GM18858 (cell line): ENCODE measurements around the gene CCL8.

Experiments used
- ATAC-seq: cut with Tn5 transposase; IDR thresholded peaks from one replicate; pipeline ENCODE4 v1.9.1; 2021; ENCODE audit not compliant: unreplicated experiment

The CCL8 gene

DNA sequence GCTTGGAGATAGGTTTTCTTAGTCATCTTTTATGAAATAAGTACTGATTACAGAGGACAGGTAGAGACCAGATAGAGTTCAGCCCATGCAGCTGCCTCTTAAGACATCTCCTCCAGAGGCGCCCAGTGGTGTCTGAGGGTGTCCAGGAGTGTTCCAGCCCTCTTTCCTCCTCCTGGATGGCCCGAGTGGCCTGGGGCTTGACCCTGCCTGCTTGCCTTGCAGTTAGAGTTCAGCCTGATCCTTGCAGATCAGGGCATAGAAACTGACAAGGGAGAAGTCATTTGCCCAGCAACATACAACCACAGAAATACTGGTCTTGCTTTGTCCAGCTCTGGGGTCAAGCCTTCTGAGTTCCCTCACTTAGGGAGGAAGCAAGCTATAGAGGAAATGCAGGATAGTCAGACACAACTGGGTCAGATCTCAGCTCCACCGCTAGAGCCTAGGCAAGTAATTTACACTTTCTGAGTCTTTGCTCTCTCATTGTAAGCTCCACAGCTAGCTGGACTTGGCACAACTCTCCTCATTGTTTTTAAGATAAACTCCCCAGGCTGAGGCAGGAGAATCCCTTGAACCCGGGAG, 47.4 kb downstream of the CCL8 start:
- ATAC-seq, result no peak

DNA sequence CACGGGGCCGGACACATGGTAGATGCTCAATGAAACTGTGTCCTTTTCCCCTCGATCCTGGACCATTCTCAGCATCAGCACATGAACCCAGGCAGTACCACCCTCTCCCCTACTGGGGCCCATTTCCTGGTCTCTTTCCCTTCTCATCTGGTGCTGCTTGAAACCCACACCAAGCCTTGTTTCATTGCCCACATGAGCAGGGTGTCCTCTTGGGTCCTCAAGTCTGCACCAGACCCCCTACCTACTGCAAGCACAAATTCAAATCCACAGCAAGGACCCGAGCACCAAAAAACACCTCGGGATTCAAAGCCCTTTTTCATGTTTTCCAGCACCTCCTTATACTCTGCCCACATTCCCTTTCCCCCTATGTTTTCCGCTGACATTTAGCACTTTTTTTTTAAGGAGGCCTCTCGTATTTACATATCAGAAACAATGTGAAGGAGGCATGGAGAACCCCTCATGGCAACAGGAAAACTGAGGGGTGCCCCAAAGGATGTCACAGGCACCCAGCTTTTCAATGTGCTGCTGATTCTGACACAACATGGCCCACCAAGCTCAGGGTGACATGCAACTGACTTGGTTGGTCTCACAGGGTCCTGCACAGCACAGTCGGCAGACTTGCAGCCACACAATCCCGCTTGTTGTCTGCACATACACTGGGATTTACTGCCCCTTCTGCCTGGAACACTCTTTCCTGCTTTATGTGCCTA, 48.4 kb downstream of the CCL8 start:
- ATAC-seq, result no peak

DNA sequence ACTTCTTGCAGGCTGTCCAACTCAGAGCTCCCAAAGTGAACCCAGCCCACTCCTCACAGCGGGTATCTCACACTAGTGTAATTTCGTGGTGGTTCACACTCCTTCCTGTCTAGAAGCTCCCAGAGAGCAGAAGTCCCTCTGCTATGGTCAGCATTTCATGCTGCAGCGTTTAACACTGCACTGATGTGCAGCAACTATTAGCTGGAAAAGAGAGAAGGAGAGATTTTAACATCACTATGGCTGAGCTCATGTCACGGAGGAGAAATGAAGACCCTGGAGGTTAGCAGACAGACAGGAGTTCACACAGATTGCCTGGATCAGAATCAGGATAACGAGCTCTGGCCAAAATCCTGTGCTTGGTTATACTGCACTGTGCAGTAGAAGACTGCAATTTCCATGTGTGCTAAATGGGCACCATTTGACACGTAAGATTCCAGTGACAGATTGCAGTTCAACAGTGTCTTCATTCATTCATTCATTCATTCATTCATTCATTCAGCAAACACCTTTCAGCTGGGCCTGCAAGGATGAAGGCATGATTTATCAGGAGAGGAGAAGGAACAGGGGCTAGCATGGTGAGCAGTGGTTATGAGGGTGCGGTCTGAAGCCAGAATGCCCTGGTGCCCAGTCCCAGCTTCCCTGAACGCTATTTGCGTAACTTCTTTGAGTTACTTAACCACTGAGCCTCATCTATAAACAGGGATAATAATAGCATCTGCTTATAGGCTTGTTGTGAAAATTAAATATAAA, 49.1 kb downstream of the CCL8 start:
- no peak for ATAC-seq

DNA sequence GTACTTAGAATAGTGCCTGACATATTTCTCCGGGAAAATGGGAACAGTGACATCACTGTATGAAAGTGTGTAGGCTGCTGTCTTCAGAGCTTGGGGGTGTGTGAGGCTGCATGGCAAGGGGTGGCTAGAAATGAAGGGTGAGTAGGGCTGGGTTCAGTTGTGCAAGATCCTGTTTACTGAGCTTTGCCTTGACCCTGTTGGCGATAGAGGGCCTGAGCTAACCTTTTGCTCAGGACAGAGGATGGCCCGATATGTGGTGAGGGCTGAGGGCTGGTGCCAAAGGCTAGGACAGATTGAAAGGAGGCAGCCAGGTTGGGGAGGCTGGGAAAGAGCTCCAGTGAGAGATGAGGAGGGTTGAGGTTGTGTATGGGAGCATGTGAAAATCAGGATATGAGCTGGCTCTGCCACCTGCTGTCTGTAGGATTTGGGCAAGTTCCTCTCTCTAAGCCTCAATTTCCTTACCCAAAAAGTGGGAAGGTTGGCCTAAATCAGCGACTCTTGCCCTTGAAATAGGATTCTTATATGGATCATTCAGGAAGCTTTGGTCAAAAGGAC, 49.8 kb downstream of the CCL8 start:
- no peak for ATAC-seq

DNA sequence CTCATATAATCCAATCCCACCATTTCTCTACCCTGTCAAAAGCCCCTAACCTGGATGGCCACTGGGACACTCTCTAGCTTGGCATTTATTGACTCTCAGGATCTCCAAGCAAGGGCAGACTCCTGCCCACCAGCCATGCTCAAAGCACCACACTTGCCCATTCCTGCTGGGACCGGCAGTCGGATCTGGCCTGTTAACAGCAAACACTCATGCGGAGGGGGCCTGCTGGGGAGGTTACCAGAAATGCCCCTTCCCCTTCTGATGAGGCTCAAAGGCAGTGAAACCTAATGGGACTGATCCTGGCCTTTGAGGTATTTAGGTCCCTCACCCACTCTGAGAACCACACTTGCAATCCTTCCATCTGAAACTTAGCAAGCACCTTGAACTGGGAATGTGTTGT, 50.3 kb downstream of the CCL8 start:
- ATAC-seq, result no peak

DNA sequence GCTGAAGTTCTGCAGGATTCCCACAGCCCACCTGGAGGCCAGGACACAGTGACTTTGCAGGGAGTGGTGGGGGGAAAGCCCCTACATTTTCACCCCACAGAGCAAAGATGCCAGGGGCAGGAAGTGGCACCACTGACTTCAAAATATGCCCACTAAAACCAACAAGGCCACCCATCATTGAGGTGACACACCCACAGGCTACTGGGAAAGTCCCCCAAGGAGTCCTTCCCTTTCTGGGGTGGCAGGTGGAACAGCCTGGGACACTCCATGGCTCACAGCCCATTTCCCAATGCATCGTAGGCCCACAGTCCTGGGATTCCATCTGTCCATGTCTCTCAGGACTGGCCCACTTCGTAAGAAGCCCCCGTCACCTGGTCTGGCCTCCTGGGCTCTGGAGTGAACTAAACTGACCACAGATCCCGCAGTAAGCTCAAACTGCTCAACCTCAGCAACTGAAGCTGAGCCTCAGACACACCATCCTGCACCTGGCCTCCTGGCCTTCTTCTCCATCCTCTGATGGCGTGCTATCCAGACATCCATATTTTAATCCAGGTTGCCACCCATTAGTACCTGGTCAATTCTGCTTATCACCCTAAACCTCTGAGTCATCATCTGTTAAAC, 51.3 kb downstream of the CCL8 start:
- ATAC-seq, result no peak

DNA sequence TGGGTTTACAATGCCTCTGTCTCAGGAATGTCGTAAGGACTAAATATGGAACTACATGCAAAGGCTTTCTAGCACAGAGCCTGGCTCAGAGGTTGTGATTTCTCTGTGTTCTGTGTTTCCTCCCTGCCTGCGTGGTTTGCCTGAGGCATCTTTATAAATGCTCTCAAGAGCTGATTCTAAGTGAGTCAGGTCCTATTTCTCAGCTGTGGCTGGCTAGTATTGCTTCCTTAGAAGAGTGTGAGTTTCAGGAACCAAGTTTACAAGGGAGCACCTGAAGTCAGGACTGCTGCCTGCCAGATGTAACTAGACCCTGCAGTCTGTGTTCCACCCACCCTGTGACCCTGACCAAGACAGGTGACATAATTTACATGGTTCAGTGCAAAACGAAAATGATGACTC, 51.8 kb downstream of the CCL8 start:
- ATAC-seq, result no peak
